Activated CD4-positive, CD25-positive, alpha-beta regulatory T cell treated with anti-CD3 and anti-CD28 coated beads, Interleukin-2, amount 50 U/mL, for 72 hours (primary cell): ENCODE results near the gene MVB12B.
"Not testable (repeated sequence)": the region's sequence is repeated elsewhere in the genome, so short reads cannot be mapped to it uniquely, and the experiment has no call there.

Source experiments
- DNase-seq: peaks from one replicate; pipeline ENCODE4 v3.0.0; 2021

Gene MVB12B

GRCh38 chr9:126477432-126477831, 150.8 kb downstream of the MVB12B start:
- DNase-seq = not testable (repeated sequence)

DNA sequence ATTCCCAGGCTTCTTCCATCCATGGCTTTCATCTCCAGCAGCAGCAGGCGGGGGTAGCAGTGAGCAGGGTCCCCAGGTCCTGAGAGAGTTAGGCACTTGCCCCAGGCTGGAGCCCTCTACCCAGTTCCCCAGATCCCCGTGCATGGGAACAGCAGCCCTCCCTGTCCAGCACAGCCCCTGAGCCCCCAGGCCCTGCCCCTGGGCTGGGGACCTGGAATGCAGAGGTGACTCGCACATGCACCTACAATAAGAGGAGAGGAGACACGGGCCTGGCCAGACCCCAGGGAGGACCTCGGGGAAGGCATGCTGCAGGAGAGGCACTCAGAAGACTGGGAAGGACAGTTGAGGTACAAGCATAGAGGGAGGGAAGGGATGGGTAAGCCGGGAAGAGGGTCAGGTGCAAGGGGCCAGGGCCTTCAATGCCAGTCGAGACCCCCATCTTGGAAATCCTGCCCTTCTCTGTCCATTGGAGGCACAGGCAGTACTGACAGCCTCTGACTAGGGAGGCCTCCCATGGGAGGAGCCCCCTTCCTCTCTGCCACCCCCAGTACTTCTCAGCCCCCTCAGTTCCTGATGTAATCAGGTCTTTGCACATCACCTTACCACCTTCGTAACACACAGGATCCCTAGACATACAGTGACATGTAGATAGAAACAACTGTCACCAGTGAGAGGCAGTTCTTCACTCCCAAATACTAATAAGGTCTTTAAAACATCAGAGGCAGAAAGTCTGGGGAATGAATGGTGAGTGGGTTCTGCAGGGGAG, 151.8 kb downstream of the MVB12B start:
- DNase-seq = no peak

- no peak for DNase-seq
Measured at GRCh38 chr9:126479515-126479914, 152.9 kb downstream of the MVB12B start.

DNA sequence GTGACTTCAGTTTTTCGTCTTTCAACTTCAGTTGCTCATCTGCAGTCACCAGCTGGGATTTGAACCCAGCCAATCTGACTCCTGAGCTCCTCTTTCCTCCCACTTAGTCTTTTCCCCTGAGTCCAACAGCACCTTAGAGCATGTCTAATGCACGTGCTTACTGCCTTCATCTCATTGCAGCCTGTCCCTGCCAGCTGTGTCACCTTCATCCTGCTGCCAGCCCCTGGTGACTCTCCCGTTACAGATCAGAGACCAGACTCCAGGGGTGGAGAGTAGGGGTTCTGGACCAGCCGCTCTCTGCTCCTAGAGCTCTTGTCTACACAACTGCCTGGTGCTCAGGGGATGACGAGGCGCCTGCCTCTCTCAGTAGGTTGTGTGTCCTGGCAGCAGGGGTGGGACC, 154.2 kb downstream of the MVB12B start:
- no peak for DNase-seq

DNA sequence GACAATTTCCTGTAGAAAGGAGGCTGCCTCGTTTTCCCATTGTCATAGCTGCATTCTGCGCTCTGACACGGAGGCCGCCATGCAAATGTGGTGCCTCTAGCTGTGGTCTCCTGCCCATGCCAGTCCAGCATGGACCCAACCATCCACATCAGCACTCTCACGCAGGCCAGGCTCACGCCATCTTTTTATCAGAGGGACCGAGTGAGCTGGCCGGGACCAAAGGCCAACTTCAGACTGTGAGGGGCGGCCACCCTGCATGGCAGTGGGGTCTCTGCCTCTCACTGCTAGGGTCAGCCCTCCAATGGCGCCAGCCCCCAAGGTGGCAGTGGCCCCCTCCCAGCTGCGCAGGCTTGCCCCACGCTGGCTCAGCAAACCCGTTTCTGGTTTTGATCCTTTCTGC, 155.2 kb downstream of the MVB12B start:
- DNase-seq = no peak

DNA sequence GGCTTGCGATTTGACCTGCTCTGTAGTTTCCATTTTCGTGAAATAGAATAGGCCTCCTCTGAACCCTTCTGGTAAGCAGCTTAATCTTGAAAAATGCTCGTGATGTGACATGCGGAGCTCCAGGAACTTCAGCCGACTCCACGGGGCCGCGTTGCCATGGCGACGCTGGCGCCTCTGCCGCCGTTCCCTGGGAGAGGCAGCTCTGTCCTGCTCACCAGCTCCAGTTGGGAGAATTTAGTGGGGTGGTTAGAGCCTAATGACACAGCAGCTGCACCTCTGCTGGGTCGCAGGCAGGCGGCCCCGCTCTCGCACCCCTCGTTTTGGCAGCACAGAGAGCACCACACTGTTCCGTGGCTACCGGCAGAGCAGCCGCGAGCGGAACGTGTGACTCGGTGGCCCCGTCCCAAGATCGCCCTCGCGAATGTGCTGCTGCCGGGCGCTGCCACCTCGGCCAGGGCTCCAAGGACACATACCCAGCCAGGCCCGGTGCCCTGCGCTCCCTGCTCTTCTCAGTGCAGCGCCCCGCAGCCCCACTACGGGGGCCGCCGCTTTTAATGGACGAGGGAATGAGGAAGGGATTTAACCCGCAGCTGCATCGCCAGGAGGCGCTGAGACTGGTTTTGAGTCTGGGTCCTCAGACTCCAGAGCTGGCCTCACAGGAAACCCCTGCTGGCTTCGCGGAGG, 155.9 kb downstream of the MVB12B start:
- DNase-seq = no peak

- DNase-seq = no peak
Measured at GRCh38 chr9:126483468-126484073, 156.9 kb downstream of the MVB12B start.

DNA sequence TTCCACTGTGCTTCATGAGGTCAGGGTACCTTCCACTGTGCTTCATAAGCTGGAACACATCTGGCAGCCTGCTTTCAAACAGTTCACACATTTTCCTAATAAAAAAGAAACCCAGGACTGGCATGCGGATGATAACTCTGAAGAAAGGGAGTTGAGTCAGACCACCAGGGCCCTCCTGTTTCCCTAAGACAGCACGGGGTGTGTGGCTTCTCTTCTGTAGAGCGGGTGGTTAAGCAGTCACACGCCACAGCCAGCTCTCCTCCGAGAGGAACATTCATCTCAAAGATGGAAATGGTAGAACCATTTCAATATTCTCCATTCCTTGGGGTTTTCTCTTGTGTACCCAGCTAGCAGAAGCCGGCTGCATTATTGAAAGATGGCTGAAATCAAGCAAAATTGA, 159.0 kb downstream of the MVB12B start:
- no peak for DNase-seq

DNA sequence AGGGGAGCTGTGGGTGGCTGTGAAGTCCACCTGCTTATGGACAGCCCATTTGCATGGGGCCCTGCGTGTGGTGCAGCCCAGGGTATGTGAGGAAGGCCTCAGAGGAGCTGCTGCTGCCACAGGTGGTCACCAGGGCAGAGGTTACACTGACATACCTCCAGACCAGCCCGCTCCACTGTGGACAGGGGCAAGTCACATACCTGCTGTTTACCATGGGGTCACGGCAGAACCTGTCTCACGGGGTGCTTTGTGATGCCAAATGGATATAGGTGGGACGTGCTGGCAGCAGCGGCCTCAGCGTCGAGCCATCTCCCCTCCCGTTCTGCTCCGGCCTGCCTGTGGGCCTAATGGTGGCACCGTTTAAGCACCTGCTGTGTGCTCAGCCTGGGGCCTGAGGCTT, 159.6 kb downstream of the MVB12B start:
- no peak for DNase-seq

DNA sequence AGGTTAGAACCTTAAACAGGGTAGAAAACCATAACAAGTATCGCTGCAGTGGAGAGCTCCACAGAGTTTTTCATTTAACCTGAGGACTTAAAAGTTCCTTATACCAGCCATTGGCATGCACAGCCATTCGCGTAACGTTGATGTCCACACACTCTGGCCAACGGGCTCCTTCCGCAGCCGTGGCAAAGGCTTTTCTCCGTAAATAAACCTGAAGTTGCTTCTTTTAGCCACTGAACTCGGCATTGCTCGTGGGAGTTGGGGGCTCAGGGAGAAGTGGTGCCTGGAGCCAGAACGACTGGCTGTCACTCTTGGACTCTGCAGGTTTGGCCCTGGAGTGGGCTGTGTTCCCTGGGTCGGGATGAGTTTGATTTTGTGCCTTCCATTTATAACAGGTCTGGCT, 161.2 kb downstream of the MVB12B start:
- DNase-seq = no peak

DNA sequence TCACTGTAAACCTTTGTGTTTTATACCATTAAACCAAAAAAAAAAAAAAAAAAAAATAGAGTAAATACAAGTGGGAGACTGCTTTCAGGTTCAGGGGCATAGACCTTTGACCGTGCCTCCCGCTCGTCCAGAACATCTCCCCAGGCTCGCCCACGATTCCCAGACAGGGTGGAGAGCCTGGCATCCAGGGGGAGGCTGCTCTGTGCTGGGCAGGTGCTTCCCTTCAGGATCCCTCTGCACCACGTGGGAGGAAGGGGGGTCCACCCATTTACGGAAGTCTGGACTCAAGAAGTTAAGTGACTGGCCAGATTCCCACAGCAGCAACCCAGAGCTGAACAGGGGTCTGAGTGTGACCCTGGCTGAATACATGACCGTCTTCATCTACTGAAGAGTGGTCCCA, 161.7 kb downstream of the MVB12B start:
- no peak for DNase-seq

GRCh38 chr9:126488881-126489404, 162.3 kb downstream of the MVB12B start:
- no peak for DNase-seq

DNA sequence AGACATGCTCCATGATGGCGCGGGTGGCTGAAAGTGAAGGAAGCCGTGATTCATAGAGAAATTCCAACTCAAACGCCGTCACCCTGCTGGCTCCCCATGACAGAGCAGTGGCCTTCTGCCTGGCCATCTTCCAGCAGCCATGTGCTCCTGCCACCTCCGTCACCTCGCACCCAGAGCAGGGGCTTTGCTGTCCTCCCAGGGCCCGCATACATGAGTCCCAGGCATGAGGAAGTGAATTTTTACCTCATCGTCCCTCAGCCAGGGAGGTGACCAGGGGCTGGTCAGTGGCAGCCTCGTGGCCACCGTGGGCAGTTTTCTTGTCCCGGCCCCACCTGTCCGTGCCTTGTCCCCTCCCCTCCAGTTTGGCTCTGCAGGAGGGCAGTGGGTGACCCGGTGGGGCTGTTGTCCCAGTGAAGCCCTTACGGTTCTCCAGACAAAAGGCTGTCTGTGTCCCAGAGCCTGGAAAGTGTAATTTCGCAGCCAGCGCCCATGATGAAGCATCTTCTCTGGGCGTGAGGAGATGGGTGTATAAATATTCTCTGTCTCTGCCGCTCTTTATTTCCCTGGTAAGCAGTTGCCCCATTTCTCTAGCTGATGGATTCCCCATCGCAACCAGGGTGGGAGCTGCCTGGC, 163.1 kb downstream of the MVB12B start:
- DNase-seq = no peak

- no peak for DNase-seq
Measured at GRCh38 chr9:126490214-126490631, 163.6 kb downstream of the MVB12B start.

GRCh38 chr9:126490871-126491567, 164.4 kb downstream of the MVB12B start:
- DNase-seq = no peak

DNA sequence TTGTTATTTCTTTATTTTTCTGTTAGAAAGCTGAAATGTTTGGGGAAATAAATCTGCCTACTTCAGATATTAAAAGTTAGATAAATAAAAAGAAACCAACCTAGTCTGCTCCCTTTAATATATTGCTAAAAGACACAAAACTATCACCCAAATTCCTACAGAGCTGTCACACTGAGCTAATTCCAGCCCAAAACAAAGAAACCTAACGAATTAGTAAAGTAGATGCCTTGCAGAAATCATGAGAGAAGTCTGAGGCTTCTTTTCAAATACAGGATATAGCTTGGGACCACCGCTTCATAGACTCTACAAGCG, 164.9 kb downstream of the MVB12B start:
- DNase-seq = no peak

DNA sequence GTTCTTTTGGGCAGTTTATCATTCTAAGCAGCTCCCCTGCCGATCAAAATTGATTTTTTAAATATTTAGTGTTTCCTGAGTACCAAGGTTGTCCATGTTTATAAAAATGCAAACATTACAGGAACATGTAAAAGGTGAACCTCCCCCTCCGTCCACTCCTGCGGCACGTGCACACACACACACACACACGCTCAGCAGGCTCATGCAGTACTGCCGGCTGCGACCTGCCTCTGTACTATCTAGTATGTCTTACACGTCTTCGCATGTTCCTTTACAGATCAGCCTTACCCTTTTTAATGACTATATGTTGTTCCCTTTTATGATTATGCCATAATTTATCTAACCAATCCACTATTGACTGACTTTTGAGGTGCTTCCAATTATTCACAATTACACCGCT, 165.3 kb downstream of the MVB12B start:
- DNase-seq = no peak

- no peak for DNase-seq
Measured at GRCh38 chr9:126494264-126494663, 167.6 kb downstream of the MVB12B start.

DNA sequence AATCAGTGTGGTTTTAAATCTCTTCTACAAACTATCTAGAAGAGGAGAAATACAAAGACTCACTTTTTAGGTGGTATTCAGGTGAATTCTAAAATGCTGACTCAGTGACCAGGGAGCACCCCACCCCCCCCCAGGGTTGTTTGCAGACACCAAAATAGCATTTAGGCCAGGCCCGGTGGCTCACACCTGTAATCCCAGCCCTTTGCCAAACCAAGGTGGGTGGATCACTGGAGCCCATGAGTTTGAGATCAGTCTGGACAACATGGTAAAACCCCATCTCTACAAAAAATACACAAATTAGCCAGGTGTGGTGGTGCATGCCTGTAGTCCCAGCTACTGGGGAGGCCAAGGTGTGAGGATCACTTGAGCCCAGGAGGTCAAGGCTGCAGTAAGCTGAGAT, 168.1 kb downstream of the MVB12B start:
- DNase-seq = no peak

DNA sequence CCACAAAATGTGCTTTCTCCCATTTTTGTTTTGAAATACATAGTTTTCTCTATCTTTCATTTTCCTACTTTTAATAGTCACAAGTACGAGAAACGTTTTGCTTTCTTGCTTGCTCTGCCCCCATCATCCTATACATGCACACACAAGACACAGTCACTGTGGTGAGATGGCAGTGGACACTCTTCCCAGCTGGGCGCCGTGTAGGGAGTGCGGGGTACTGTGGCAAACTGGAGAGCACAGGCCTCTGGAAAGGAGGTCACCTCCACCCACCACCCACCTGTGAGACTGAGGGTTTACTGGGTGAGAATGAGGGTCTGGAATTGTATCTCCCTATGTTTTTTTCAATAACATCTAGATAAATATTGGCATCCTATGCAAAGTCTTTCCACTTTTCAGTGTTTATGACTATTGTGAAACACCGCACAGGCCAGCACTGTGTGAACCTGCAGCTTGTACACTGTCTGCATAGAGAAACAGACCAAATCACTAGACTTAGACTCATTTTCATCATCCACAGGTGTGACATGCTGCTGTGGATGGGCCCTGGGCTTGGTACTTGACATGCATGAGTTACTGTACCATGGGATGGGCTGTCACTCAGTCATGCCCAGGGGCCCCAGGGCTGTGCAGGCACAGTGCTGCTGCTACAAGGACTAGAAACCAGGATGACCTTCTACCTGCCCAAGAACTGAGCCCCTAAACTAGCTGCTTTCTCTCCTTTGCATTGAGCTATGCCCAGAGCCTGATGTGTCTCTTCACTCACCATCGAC, 169.0 kb downstream of the MVB12B start:
- DNase-seq = no peak

- no peak for DNase-seq
Measured at GRCh38 chr9:126496181-126496576, 169.6 kb downstream of the MVB12B start.
